ENCODE data around the gene E4F1.

DNA sequence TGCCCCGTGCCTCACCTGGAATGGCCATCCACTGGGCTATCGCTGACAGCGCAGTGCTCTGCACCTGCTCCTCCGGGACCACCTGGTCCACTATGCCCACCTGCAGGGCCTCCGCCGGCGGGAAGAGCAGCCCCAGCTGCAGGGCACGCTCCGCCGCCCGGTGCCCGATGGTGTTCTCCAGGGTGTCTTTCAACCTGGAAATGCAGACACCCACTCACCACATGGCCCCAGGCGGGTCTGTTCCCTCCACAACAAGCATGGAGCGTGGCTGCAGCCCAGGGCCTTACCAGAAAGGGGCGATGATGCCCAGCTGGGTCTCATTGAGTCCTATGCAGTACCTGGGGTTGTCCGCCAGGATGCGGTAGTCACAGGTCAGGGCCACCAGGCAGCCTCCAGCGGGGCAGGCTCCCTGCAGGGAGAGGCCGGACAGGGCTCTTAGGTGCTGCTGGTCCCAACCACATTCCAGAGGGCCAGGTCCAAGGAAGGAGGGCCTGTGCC, 19.7 kb downstream of the E4F1 start:
- no peak for TF ChIP-seq POLR2A (IDR thresholded peaks at IDR 0.05)
- TF ChIP-seq, protein P1, sequence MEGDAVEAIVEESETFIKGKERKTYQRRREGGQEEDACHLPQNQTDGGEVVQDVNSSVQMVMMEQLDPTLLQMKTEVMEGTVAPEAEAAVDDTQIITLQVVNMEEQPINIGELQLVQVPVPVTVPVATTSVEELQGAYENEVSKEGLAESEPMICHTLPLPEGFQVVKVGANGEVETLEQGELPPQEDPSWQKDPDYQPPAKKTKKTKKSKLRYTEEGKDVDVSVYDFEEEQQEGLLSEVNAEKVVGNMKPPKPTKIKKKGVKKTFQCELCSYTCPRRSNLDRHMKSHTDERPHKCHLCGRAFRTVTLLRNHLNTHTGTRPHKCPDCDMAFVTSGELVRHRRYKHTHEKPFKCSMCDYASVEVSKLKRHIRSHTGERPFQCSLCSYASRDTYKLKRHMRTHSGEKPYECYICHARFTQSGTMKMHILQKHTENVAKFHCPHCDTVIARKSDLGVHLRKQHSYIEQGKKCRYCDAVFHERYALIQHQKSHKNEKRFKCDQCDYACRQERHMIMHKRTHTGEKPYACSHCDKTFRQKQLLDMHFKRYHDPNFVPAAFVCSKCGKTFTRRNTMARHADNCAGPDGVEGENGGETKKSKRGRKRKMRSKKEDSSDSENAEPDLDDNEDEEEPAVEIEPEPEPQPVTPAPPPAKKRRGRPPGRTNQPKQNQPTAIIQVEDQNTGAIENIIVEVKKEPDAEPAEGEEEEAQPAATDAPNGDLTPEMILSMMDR (IDR thresholded peaks at IDR 0.05) = no peak
- TF ChIP-seq EP300 (IDR thresholded peaks at IDR 0.05) = no peak

Data from tibial nerve (tissue), 4 donors.